HG02763 (cell line): Measurements from ENCODE around the gene DGKQ.

Experiments used
- ATAC-seq: cut with Tn5 transposase; IDR thresholded peaks from one replicate; pipeline ENCODE4 v1.9.1; 2021; ENCODE audit warnings: mild to moderate bottlenecking, moderate library complexity; ENCODE audit not compliant: unreplicated experiment

Gene DGKQ, protein sequence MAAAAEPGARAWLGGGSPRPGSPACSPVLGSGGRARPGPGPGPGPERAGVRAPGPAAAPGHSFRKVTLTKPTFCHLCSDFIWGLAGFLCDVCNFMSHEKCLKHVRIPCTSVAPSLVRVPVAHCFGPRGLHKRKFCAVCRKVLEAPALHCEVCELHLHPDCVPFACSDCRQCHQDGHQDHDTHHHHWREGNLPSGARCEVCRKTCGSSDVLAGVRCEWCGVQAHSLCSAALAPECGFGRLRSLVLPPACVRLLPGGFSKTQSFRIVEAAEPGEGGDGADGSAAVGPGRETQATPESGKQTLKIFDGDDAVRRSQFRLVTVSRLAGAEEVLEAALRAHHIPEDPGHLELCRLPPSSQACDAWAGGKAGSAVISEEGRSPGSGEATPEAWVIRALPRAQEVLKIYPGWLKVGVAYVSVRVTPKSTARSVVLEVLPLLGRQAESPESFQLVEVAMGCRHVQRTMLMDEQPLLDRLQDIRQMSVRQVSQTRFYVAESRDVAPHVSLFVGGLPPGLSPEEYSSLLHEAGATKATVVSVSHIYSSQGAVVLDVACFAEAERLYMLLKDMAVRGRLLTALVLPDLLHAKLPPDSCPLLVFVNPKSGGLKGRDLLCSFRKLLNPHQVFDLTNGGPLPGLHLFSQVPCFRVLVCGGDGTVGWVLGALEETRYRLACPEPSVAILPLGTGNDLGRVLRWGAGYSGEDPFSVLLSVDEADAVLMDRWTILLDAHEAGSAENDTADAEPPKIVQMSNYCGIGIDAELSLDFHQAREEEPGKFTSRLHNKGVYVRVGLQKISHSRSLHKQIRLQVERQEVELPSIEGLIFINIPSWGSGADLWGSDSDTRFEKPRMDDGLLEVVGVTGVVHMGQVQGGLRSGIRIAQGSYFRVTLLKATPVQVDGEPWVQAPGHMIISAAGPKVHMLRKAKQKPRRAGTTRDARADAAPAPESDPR

DNA sequence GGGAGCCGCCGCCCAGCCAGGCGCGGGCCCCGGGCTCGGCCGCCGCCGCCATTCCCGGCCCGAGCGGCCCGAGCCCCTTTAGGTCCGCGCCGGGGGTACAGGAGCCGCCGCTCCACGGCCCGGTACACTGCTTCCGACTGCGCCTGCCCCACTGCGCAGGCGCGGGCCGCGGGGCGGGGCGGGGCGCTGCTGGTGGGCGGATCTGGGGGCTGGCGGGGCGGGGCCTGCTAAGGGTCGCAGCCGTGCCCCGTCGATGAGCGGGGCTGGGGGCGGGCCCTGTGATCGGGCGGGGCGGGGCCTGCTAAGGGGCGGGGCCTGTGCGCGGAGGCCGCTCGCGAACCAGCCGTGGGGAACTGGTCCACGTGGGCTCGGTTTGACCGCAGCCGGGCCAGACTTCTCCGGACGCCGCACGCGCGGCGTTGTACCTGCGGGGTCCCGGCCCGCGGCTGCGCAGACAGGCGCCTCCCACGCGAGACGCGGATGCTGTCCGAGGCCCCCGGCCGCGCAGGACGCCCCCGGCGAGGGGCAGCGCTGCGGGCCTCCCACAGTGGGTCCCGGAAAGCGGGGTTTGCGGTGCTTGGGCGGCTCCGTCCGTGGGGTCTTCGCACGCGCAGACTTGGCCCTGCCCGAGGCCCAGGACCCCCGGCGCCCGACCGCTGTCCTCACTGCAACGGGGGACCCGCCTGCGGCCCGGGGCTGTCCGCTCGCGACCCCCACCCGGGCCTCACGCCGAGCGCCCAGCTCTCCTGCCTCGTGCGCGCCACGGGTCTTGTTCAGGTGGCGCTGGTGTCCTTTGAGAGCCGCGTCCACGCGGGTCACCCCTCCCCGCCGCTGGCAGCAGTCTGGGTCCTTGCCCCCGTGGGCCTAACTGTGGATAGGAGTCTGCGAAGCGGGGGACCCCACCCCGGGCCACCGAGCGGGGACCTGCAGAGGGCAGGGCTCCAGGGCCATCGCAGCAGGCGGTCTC, at the start of gene DGKQ:
TSS of gene DGKQ (minus strand) at position 139 of the 967 bp plus-strand sequence. CDS start at position 52, 87 bp downstream.
- ATAC-seq = peak; percentile 60

DNA sequence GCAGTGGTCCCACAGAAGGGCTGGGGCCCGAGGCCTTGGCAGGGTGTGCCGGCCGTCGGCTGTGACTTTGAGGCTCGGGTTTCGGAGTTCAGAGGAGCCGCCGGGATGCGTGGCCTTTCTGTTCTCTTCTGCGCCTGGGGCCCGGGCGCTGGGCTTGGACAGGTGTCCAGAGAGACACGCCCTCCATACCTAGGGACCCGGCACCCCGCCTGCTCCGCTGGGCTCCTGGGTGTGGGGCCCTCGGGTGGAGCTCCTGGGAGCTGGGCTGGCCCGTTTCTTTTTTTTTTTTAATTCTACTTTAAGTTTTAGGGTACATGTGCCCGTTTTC, 49.3 kb upstream of the DGKQ start:
- ATAC-seq = no peak

DNA sequence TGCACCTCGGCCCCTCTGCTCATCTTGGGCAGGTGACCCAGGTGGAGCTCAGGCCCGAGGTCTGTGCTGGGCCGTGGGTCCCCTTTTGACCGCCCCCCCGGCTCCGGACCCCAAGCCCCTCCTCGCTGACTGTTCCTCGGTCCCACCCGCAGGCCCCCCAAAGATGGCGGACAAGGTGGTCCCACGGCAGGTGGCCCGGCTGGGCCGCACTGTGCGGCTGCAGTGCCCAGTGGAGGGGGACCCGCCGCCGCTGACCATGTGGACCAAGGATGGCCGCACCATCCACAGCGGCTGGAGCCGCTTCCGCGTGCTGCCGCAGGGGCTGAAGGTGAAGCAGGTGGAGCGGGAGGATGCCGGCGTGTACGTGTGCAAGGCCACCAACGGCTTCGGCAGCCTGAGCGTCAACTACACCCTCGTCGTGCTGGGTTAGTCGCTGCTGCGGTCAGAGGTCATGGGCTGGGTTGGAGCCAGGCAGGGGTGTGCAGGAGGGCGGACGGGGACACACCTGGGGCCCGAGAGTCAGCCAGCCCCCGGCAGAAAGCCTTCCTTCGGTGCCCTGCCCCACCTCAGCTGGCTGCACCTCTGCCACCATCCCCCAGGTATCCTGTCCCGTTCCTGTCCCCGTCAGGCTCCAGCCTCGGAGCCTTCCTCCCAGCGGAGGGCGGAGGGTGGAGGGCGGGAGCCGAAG, 48.8 kb upstream of the DGKQ start:
- no peak for ATAC-seq

DNA sequence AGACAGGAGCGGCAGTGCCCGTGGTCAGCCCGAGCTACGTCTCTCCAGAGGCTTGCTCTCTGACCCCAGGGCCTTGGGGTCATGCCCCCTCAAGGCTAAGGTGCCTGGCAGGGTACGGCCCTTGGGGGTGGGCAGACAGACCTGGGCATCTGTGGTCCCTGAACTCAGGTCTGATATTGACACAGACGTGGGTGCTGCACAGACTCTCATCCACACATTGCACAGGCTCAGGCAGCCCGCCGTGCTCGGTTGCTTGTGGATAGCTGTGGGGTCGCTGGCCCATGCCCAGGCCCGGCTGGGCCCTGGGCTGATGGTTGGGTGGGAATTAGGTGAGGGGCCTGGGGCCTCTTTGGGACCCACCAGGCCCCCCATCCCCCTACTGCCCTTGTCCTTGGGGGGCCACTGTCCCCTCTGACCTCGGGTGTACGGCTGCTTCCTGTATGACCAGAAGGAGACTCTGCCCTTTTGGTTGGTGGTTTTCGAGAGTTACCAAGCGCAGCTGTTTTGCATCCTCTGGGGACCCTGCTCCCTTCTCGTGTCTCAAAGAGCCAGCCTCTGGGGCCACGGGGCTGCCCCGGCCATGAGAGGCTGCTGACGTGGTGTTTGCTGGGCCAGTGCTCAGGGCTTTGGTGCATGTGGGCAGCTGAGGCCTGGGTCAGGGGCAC, 48.1 kb upstream of the DGKQ start:
- peak; percentile 62 for ATAC-seq

DNA sequence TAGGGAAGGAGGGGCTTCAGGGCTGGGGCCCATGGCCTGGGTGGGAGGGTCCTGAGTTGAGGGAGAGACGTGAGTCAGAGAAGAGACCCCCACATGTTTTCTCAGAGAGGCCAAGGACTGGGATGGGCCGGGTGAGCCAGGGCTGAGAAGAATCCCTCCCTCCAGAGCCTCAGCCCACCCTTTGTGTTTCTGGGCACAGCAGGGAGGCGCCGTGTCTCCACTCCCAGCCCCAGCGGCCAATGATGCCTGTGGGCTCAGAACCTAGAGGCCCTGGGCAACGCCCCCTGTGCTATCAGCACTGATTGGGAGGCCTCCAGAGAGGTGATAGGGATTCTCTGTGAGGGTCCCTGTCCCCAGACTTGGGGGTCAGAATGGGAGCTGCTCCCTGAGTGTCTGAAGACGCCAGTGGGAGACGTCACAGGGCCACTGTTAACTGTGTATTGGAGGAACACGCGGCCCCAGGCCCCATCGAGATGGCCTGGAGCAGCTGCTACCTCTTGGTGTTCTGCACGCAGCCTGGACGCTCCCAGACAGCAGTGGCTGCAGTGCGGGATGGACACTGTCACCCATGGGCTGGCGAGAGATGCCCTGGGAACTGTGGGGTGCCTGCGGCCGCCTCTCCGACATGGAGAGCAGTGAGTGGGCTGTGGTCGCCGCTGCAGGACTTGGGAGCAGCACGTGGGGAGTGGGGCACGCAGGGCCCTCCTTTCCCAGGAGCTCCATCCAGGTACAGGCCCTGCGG, 46.5 kb upstream of the DGKQ start:
- no peak for ATAC-seq

DNA sequence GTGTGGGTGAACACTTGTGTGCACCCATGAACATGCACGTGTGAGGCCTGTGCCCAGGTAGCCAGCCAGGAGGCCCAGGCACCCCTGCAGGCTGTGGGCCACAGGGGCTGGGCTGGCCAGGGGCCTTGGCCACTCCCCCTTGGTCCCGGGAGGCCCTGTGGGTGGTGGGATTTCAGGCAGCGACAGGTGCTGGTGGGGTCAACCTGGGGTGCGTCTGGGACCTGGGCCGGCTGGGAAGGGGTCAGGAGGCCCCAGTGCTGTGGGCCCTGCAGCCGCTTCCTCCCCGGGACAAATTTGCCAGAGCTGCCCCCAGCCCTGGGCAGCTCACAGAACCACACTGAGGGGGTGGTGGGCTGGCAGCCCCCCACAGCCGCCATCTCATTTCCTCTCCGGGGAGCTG, 46.0 kb upstream of the DGKQ start:
- no peak for ATAC-seq

DNA sequence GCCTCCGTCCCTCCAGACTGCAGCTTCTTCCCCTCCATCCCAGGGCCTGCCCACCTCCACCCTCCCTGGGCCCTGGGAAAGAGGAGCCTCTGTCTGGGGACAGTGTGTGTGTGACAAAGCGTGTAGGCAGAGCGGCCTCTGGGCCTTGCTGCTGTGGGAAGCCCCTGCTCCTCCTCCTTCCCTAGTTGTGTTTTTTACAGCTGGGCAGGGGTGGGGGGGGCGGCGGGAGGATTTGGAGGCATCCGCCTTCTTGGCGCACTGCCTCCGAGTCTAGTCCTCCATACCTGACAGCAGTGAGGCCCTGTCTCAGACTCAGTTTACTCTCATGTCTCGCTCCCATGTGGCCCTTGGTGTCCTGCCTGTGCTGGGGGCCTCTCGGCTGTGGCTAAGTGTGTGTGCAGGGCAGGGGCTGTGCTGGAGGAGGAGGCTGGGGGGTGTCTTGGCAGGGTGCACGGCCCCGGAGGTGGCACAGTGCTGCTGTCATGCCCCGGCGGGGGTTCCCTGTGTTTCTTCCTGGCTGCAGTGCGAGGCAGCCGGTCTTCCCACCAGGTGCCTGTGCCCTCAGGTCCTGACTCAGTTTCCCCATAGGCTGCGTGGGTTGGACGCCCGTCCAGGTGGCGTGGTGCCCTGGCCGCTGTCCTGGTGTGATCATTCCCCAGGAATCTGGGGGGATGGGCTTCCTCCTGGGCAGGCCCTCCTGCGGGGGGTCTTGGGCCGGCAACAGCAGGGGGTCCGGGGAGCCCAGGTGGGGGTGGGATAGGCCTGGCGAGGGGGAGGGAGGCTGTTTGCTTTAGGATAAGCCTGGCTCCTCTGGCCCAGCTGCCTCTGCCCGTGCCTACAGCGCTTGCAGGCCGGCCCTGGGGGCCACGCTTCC, 45.0 kb upstream of the DGKQ start:
- ATAC-seq = no peak

DNA sequence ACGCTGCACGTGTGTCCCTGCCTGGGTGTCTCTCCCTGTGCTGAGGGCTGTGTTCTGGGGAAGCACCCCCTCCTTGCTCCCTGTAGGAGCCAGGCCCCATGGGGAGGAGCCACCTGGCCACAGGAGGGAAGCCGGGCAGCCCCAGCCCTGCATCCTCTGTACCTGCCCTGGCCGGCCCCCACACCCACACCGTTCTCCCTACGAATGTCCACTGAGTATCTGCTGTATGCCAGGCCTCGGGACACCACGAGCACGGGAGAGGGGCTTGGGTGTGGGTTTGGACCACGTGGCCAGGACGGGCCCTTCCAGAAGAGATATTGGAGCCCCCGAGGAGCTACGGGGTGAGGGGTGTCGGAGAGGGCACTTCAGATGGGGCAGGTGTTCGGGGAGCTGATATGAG, 44.3 kb upstream of the DGKQ start:
- no peak for ATAC-seq

DNA sequence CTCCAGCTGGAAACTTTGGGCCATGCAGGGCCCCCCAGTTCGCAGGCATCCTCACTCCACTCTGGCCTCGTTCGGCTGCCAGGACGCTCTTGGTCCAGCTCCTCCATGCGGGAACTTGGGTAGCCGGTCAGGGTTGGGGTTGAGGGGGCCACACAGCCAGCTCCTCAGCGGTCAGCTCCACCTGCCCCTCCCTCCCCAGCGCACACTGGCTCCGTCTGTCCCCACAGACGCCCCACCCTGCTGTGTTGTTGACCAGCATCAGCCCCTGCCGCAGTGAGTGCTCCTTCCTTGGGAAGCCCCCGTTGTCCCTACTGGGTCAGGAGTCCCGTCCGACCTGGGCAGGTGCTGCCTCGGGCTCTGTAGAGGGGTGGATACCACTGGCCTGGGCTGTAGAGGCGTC, 43.8 kb upstream of the DGKQ start:
- no peak for ATAC-seq

DNA sequence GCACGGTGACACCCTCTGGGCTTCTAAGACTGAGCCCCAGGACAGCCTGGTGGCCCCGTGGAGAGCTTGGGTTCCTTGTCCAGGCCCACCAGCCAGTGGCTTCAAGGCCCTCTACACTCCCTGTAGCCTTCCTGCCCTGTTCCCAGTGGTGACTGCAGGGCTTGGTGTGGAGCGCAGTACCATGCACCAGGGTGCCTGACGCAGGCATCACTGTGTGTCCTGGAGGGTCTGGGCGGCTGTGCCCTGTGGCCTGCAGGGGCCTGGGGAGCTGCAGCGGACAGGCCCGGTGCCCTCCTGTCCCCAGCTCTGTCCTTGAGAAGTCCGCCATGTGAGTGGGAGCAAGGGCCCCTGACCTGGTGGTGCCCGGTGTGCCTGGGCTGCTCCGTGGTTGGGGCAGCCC, 42.4 kb upstream of the DGKQ start:
- ATAC-seq = no peak

DNA sequence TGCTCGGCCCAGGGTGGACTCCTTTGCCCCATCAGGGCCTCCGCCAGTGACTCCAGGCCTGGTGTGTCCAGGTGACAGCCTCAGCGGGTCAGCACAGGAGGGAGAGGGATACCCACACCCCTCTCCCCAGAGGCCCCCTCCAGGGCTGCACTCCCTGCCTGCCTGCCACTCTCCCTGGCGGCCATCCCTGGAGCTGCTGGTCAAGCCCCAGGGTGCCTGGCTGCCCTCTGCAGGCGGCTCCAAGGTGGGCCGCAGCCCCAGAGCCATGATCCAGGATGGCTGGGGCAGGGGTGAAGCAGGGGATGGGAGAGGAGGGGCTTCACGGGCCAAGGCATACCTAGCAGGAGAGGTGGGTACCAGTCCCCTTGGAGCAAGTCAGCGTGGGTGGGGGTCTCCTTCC, 41.8 kb upstream of the DGKQ start:
- no peak for ATAC-seq

DNA sequence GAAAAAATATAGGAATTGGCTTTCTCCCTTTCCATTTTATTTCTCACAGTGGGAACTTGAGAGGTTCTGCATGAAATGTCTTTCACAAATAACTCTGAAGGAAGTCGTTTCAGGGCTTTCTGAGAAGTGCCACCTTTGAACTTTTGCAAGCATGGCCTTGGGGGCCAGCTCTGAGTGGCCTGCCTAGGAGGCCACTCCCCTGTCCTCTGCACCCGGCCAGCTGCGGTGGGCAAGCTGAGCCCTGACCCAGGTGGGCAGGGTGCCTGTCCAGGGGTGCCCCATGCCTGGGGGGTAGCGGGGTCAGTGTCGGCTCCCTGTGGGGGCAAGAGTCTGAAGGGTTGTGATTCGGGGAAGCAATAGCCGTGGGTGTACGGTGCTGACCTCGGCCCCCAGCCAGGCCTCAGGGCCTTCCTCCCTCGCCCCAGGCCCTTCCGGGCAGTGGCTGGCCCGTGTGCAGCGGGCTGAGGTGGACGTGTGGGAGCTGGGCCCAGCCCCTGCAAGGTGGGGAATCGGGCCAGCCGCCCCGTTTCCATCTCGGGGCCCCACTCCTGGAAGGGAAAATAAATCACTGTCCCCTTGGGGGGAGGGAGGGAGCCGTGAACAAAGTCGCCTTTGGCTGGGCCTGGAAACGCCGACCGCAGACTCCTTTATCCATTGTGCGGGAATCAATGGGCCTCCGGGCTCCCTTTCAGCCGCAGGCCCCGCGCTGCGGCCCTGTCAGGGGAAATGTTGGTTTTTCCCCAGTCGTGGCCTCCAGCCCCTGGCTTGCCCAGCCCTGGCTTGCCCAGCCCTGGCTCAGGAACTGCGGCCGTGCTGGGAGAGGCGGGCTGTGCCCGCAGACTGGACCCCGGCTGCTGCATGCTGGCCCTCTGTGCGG, 41.2 kb upstream of the DGKQ start:
- no peak for ATAC-seq

DNA sequence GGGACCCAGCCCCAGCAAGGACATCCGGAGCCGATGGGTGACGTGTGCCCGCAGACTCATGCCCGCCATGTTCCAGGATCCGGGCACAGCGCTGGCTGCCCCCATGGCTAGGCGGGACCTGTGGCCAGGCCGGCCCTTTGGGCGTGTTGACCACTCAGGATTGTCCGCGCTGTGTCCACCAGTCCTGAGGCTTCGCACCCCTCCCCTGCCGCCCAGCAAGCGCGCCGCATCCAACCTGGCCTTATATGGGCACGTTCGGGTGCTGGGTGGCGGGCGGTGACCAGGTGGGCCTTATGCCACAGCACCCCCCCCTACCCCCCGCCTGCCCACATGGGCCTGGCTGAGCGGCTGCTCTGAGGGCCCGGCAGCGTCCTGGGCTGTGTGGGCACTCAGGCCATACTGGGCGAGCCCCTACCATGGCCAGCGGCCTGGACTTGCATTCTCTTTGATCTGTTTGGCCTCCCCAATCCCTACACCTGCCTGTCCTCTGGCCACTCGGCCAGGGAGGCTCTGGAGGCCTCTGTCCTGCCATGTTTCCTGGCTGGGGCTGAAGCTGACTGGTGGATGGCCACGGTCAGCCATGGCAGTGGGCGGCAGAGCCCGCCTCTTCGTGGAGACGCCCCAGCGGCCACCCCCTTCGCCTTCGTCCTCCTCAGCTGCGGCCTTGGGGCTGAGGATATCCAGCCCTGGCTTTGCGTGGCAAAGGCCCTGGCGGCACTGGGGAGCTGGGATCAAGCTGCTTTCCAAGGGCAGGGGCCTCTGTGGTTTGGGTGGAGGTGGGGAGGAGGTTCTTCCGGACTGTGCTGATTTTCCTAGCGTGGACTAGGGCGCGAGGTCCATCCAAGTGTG, 40.1 kb upstream of the DGKQ start:
- ATAC-seq = no peak

DNA sequence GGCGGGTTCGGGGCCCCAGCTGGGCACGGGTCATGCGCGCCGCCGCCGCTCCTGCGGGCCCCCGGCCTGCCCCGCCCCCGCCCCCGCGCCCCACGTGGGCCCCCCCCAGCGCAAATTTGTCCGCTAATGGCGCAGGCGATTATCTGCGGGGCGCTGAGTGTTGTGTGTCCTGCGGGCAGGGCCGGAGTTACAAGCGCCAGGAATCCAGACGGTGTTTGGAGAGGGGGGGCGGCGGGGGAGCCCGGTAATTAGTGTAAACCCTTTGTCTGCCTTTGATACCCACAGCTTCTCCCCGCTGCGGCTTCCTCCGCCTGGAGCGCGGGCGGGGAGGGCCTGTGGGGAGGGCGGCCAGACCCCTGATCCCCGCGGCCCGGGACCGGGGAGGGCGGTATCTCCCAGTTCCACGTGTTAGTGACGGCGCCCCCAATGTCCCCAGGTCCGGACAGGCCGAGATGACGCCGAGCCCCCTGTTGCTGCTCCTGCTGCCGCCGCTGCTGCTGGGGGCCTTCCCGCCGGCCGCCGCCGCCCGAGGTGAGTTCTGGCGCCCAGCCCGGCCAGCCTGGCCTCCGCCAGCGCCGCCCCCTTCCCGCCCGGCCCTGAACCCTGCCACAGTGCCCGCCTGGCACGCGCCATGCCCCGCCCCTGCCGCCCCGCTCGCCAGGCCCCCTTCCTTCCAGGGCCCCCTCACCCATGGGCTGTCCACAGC, 38.8 kb upstream of the DGKQ start:
- no peak for ATAC-seq

DNA sequence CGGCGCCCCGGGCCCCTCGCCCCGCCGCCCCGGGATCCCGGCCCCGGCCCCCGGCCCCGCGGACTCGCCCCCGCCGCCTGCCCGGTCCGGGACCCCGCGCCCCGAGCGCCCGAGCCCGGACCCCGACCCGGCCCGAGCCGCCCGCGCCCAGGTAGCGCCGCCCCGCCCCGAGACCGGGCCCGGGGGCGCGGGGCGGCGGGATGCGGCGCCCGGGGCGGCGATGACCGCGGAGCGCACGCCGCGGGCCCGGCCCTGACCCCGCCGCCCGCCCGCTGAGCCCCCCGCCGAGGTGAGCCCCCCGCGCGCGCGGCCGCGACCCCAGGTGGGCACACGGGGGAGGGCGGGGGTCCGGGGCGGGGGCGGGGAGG, 38.3 kb upstream of the DGKQ start:
- ATAC-seq = no peak
